Thyroid gland (tissue), 4 donors: ENCODE results near the gene FSIP1. TPM values are rescaled to one million over a fixed set of nuclear protein-coding genes. Genes with fewer than 3 reads are reported as not detected.

Source experiments
- DNase-seq, 2 donors: peaks; one replicate each; pipeline ENCODE4 v3.0.0-alpha.2; 2019
- H3K27ac ChIP-seq, 3 donors: fragments of 200-600 bp; sonication (generic); 1 replicate in 2 of 3; 2 replicates in 1 of 3; pipeline ENCODE4 v1.5.1; 2016 to 2019; ENCODE audit warnings: mild to moderate bottlenecking in 1 of 3, moderate library complexity in 1 of 3
- H3K27me3 ChIP-seq: fragments of 200-600 bp; sonication (generic); one replicate; pipeline ENCODE4 v1.5.1; 2019
- H3K36me3 ChIP-seq, 2 donors: fragments of 200-600 bp; sonication (generic); one replicate each; pipeline ENCODE4 v1.5.1; 2016 to 2019
- H3K4me1 ChIP-seq, 2 donors: fragments of 200-600 bp; sonication (generic); one replicate each; pipeline ENCODE4 v1.5.1; 2017 to 2019
- H3K4me3 ChIP-seq, 3 donors: fragments of 200-600 bp; sonication (generic); replicated peaks in 1 of 3; 1 replicate in 2 of 3; 2 replicates in 1 of 3; pipeline ENCODE4 v1.5.1; 2016; ENCODE audit warnings: mild to moderate bottlenecking in 1 of 3
- H3K9me3 ChIP-seq: fragments of 200-600 bp; sonication (generic); one replicate; pipeline ENCODE4 v1.5.1; 2017
- CTCF ChIP-seq, 6 experiments: fragments of 200-600 bp in 3 of 6; fragments of 450-650 bp in 3 of 6; sonication (generic) in 3 of 6; IDR thresholded peaks; one replicate each; pipeline ENCODE4 v1.5.1; 2016 to 2019; ENCODE audit warnings: antibody characterized with exemption in 6 of 6, mild to moderate bottlenecking in 2 of 6, inconsistent platforms in 1 of 6, moderate library complexity in 1 of 6
- POLR2A ChIP-seq, 2 donors: fragments of 450-650 bp; IDR thresholded peaks; one replicate each; pipeline ENCODE4 v1.6.1; 2017; ENCODE audit warnings: antibody characterized with exemption in 2 of 2, mild to moderate bottlenecking in 2 of 2, moderate library complexity in 1 of 2
- WGBS, 2 donors: methylation state at CpG; one replicate each; pipeline ENCODE4 v1.1.5; 2017; 5-methylcytosine and 5-hydroxymethylcytosine counted together
- intact Hi-C: fragments of 100-400 bp; cut with DNase I; formaldehyde crosslinking; loops from one replicate; pipeline ENCODE4 v1.15.1; 2023
- total RNA-seq, 4 donors: library from RNA; depleted of rRNA; stranded (reverse); fragments of >200 nt; gene quantifications; one replicate each; pipeline ENCODE4 v1.2.3, GENCODE V29; 2016

Gene FSIP1
- total RNA-seq, 4 donors from 2014 or later, result 0.94 to 2.5 (median 1.5) TPM

GRCh38 chr15:39564972-39565665 lies 217.5 kb downstream of the FSIP1 start:
- Histone ChIP-seq H3K36me3 (no peaks in the 10 kb centered on the region), H3K9me3 (no peaks in the 10 kb centered on the region), H3K27ac (no peak overlapping the region), H3K27me3 (no peaks in the 10 kb centered on the region), H3K4me1 (no peaks in the 10 kb centered on the region), H3K4me3 (no peak overlapping the region)
- intact Hi-C loops, result no loop called here
- no peak for TF ChIP-seq CTCF (IDR thresholded peaks at IDR 0.05)
- DNase-seq, result no peak
- WGBS, 2 donors, result 86 to 92% methylated on average over 4 of the region's 4 CpGs

DNA sequence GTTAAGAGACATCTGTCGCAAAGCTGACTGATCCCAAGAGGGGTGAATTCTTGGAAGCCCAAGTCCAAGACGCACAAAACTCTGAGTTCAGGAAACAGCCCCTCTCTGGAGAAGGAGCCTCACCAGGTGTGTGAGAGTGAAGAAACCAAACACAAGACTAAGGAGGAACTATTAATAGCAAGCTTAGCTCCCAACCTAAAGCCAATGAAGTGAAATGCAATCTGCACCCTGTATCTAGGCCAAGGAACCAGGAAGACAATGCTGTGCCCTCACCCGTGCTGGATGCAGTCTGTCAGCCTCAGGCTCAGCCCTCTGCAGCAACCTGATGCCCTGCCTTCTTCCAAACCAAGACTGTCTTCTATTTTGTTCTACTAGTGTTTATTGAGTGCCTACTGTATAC lies 224.2 kb downstream of the FSIP1 start:
- intact Hi-C loops, result no loop called here
- Histone ChIP-seq H3K36me3 (no peaks in the 10 kb centered on the region), H3K4me1 (peaks cover 0 to 5% of the 10 kb centered on the region in 2 donors), H3K4me3 (no peak overlapping the region), H3K27ac (no peak overlapping the region), H3K27me3 (no peaks in the 10 kb centered on the region), H3K9me3 (no peaks in the 10 kb centered on the region)
- no peak for TF ChIP-seq CTCF (IDR thresholded peaks at IDR 0.05)
- TF ChIP-seq POLR2A (IDR thresholded peaks at IDR 0.05), result no peak
- 77 to 87% methylated on average over 3 of the region's 3 CpGs for WGBS, 2 donors
- no peak for DNase-seq

- Histone ChIP-seq H3K36me3 (no peaks in the 10 kb centered on the region), H3K27ac (no peak overlapping the region), H3K4me3 (no peak overlapping the region), H3K9me3 (no peaks in the 10 kb centered on the region), H3K27me3 (no peaks in the 10 kb centered on the region), H3K4me1 (peaks cover 0 to 5% of the 10 kb centered on the region in 2 donors)
- intact Hi-C loops, result no loop called here
- TF ChIP-seq POLR2A (IDR thresholded peaks at IDR 0.05) (no peak), CTCF (IDR thresholded peaks at IDR 0.05) (no peak)
- WGBS, 2 donors, result 90 to 93% methylated on average over 7 of the region's 7 CpGs
- DNase-seq, result no peak
These were observed 226.2 kb downstream of the FSIP1 start for GRCh38 chr15:39556461-39556860.

DNA sequence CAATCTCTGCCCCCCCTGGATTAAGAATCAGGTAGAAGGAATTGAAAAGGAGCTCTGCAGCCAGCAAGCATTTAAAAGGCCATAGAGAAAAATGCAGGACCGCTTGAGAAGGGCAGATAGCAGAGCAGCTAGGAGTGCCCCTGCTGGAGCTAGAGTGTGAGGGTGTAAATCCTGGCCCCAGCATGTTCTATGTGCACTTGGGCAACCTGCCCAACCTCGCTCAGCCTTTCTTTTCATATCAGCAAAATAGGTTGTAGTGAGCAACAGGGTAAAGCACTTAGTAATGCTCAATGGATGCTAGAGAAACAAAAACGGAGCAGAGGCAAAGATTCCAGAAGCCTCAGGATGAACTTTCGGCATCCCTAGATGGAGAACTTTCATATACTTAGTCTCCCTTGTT lies 226.8 kb downstream of the FSIP1 start:
- H3K27ac ChIP-seq, result no peak overlapping the region
- intact Hi-C loops, result no loop called here

More for the DNA sequence above, 226.8 kb downstream of the FSIP1 start:
- H3K27me3 ChIP-seq, result no peaks in the 10 kb centered on the region
- no peaks in the 10 kb centered on the region for H3K9me3 ChIP-seq
- H3K36me3 ChIP-seq, result no peaks in the 10 kb centered on the region
- TF ChIP-seq POLR2A (IDR thresholded peaks at IDR 0.05) (no peak), CTCF (IDR thresholded peaks at IDR 0.05) (no peak)
- peaks cover 0 to 5% of the 10 kb centered on the region in 2 donors for H3K4me1 ChIP-seq
- 81 to 83% methylated on average over 4 of the region's 4 CpGs for WGBS, 2 donors
- no peak for DNase-seq
- no peak overlapping the region for H3K4me3 ChIP-seq
